ES-I3 (cell line): Measurements from ENCODE around the gene SLC38A1.
"Not testable (repeated sequence)": the region's sequence is repeated elsewhere in the genome, so short reads cannot be mapped to it uniquely, and the experiment has no call there.

Experiments
- H3K36me3 ChIP-seq: 2 replicates; pipeline ENCODE4 v1.6.1; 2013; ENCODE audit warnings: mild to moderate bottlenecking, low read length, control low read depth, moderate library complexity; ENCODE audit not compliant: insufficient read depth
- H3K4me1 ChIP-seq: 2 replicates; pipeline ENCODE4 v1.6.1; 2013; ENCODE audit warnings: mild to moderate bottlenecking, control low read depth, low read length; ENCODE audit not compliant: insufficient read depth
- H3K9ac ChIP-seq: 2 replicates; pipeline ENCODE4 v1.6.1; 2013; ENCODE audit warnings: low read depth, mild to moderate bottlenecking, low read length, moderate library complexity
- H3K9me3 ChIP-seq: 2 replicates; pipeline ENCODE4 v1.6.1; 2013; ENCODE audit warnings: mild to moderate bottlenecking, low read length, moderate library complexity; ENCODE audit not compliant: control insufficient read depth, insufficient read depth

Gene SLC38A1

GRCh38 chr12:46259713-46260112 is 9.1 kb downstream of the SLC38A1 start:
- H3K9me3 ChIP-seq, result no peaks in the 10 kb centered on the region; the same call in 1 of the 2 replicates

GRCh38 chr12:46259071-46259470 is 9.8 kb downstream of the SLC38A1 start:
- Histone ChIP-seq H3K9me3 (no peaks in the 10 kb centered on the region; the same call in 1 of the 2 replicates), H3K36me3 (peaks cover 5% of the 10 kb centered on the region; the same call in 1 of the 2 replicates), H3K9ac (no peak overlapping the region), H3K4me1 (peaks cover 41% of the 10 kb centered on the region)

More at GRCh38 chr12:46259713-46260112, 9.1 kb downstream of the SLC38A1 start:
- H3K4me1 ChIP-seq, result peaks cover 45% of the 10 kb centered on the region
- no peaks in the 10 kb centered on the region; the same call in 1 of the 2 replicates for H3K36me3 ChIP-seq
- H3K9ac ChIP-seq, result no peak overlapping the region

GRCh38 chr12:46258129-46258528 is 10.7 kb downstream of the SLC38A1 start:
- Histone ChIP-seq H3K9me3 (no peaks in the 10 kb centered on the region; the same call in 1 of the 2 replicates), H3K36me3 (peaks cover 7% of the 10 kb centered on the region; the same call in 1 of the 2 replicates), H3K4me1 (peaks cover 31% of the 10 kb centered on the region), H3K9ac (no peak overlapping the region)

GRCh38 chr12:46256942-46257341 is 11.9 kb downstream of the SLC38A1 start:
- Histone ChIP-seq H3K4me1 (peaks cover 22% of the 10 kb centered on the region), H3K9ac (no peak overlapping the region), H3K36me3 (peaks cover 10% of the 10 kb centered on the region; the same call in 1 of the 2 replicates), H3K9me3 (no peaks in the 10 kb centered on the region; the same call in 1 of the 2 replicates)

- H3K36me3 ChIP-seq, result peaks cover 10% of the 10 kb centered on the region; the same call in 1 of the 2 replicates
- no peaks in the 10 kb centered on the region; the same call in 1 of the 2 replicates for H3K9me3 ChIP-seq
- no peaks in the 10 kb centered on the region for H3K4me1 ChIP-seq
- H3K9ac ChIP-seq, result no peak overlapping the region
These were observed 15.2 kb downstream of the SLC38A1 start for GRCh38 chr12:46253544-46254162.

- H3K4me1 ChIP-seq, H3K9me3 ChIP-seq, H3K36me3 ChIP-seq: not testable (repeated sequence)
These were observed 16.8 kb downstream of the SLC38A1 start for GRCh38 chr12:46251994-46252393.

GRCh38 chr12:46249960-46250359 is 18.9 kb downstream of the SLC38A1 start:
- not testable (repeated sequence) for H3K4me1 ChIP-seq, H3K36me3 ChIP-seq, H3K9ac ChIP-seq, H3K9me3 ChIP-seq

More at GRCh38 chr12:46251994-46252393, 16.8 kb downstream of the SLC38A1 start:
- not testable (repeated sequence) for H3K9ac ChIP-seq

- peaks cover under 1% of the 10 kb centered on the region; the same call in 1 of the 2 replicates for H3K36me3 ChIP-seq
- H3K9me3 ChIP-seq, result peaks cover 3% of the 10 kb centered on the region
- no peak overlapping the region for H3K9ac ChIP-seq
- H3K4me1 ChIP-seq, result no peaks in the 10 kb centered on the region
These were observed 22.7 kb downstream of the SLC38A1 start for GRCh38 chr12:46246021-46246700.

- Histone ChIP-seq H3K9ac (no peak overlapping the region), H3K4me1 (no peaks in the 10 kb centered on the region), H3K36me3 (peaks cover 6% of the 10 kb centered on the region; the same call in 1 of the 2 replicates), H3K9me3 (peaks cover 3% of the 10 kb centered on the region)
These were observed 23.8 kb downstream of the SLC38A1 start for GRCh38 chr12:46244997-46245396.

GRCh38 chr12:46244273-46244915 is 24.4 kb downstream of the SLC38A1 start:
- peaks cover 6% of the 10 kb centered on the region; the same call in 1 of the 2 replicates for H3K36me3 ChIP-seq
- peaks cover 3% of the 10 kb centered on the region for H3K9me3 ChIP-seq
- no peaks in the 10 kb centered on the region for H3K4me1 ChIP-seq
- H3K9ac ChIP-seq, result no peak overlapping the region

GRCh38 chr12:46242569-46242968 is 26.3 kb downstream of the SLC38A1 start:
- peaks cover 3% of the 10 kb centered on the region for H3K9me3 ChIP-seq
- H3K9ac ChIP-seq, result no peak overlapping the region
- H3K36me3 ChIP-seq, result peaks cover 6% of the 10 kb centered on the region; the same call in 1 of the 2 replicates
- no peaks in the 10 kb centered on the region for H3K4me1 ChIP-seq

- Histone ChIP-seq H3K9ac (no peak overlapping the region), H3K4me1 (no peaks in the 10 kb centered on the region), H3K36me3 (peaks cover 17% of the 10 kb centered on the region; the same call in 1 of the 2 replicates), H3K9me3 (peaks cover 3% of the 10 kb centered on the region)
These were observed 28.4 kb downstream of the SLC38A1 start for GRCh38 chr12:46240436-46240835.

GRCh38 chr12:46238821-46239220 is 30.0 kb downstream of the SLC38A1 start:
- no peaks in the 10 kb centered on the region for H3K9me3 ChIP-seq
- H3K36me3 ChIP-seq, result peaks cover 20% of the 10 kb centered on the region; the same call in 1 of the 2 replicates
- no peak overlapping the region for H3K9ac ChIP-seq
- no peaks in the 10 kb centered on the region for H3K4me1 ChIP-seq

GRCh38 chr12:46237371-46238045 is 31.3 kb downstream of the SLC38A1 start:
- no peaks in the 10 kb centered on the region for H3K9me3 ChIP-seq

More at GRCh38 chr12:46237371-46238045, 31.3 kb downstream of the SLC38A1 start:
- H3K4me1 ChIP-seq, result no peaks in the 10 kb centered on the region
- H3K36me3 ChIP-seq, result peaks cover 24% of the 10 kb centered on the region; the same call in 1 of the 2 replicates
- H3K9ac ChIP-seq, result no peak overlapping the region
